ENCODE measurements around the gene PSMD13.
"Not testable (repeated sequence)": the region's sequence is repeated elsewhere in the genome, so short reads cannot be mapped to it uniquely, and the experiment has no call there.

PSMD13 gene

GRCh38 chr11:285021-285893 is 48.5 kb downstream of the PSMD13 start:
- H3K4me1 Mint-ChIP-seq = peaks cover 16% of the 10 kb centered on the region

DNA sequence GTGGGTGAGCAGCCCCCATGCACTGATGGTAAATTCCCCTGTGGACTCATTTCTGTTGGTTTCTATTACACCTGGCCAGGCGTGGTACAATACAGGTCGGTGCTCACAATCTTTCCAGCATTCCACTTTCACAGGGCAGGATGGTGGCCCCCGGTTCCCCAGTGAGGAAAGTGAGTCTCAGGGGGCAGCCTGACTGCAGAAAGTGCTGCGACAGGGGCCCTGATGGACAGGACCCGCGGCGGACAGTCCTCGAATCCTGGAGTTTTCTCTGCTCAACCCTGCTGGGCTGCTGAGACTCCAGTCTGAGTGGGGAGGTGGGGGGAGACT is 49.1 kb downstream of the PSMD13 start:
- H3K9me3 Mint-ChIP-seq = no peaks in the 10 kb centered on the region
- TF ChIP-seq CTCF (IDR thresholded peaks at IDR 0.05; ENCODE audit: unreplicated experiment in 3 of 3) = no peak
- peaks cover 14% of the 10 kb centered on the region for H3K27me3 Mint-ChIP-seq (ENCODE audit: low read depth)
- peaks cover 16% of the 10 kb centered on the region for H3K4me1 Mint-ChIP-seq
- no peaks in the 10 kb centered on the region for H3K36me3 Mint-ChIP-seq (ENCODE audit: low read depth)
- H3K4me3 Mint-ChIP-seq = peak overlapping the region; percentile 35 to 78 (median 38)
- peak overlapping the region; percentile 29 to 90 (median 81) for H3K27ac Mint-ChIP-seq

More at GRCh38 chr11:285021-285893, 48.5 kb downstream of the PSMD13 start:
- Mint-ChIP-seq H3K9me3 (no peaks in the 10 kb centered on the region), H3K4me3 (peak overlapping the region; percentile 17 to 56 (median 38)), H3K36me3 (ENCODE audit: low read depth) (no peaks in the 10 kb centered on the region), H3K27me3 (ENCODE audit: low read depth) (peaks cover 14% of the 10 kb centered on the region), H3K27ac (peak overlapping the region; percentile 29 to 90 (median 81))
- no peak for TF ChIP-seq CTCF (IDR thresholded peaks at IDR 0.05; ENCODE audit: unreplicated experiment in 3 of 3)

DNA sequence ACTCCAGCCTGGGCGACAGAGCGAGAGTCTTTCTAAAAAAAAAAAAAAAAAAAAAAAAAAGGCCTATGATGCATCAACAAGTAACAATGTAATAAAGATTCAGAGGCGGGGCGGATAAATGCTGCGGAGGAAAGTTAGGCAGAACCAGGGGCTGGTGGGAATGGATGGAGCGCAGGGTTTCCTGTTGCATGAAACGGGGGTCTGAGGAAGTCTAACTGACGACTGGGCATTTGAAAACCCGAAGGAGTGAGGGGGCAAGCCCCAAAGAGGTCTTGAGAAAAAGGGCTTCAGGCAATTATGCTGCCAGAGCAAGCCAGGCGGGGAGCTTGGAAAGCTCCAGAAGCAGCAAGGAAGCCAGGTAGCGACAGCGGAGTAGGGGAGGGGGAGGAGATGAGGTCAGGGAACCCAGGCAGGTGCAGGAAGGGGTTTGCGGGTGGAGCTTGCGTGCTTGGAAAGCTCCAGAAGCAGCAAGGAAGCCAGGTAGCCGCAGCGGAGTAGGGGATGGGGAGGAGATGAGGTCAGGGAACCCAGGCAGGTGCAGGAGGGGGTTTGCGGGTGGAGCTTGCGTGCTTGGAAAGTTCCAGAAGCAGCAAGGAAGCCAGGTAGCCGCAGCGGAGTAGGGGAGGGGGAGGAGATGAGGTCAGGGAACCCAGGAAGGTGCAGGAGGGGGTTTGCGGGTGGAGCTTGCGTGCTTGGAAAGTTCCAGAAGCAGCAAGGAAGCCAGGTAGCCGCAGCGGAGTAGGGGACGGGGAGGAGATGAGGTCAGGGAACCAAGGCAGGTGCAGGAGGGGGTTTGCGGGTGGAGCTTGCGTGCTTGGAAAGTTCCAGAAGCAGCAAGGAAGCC is 50.4 kb downstream of the PSMD13 start:
- Mint-ChIP-seq H3K27ac (peak overlapping the region; percentile 45 to 58 (median 50)), H3K4me1 (peaks cover 16% of the 10 kb centered on the region), H3K4me3 (peak overlapping the region; percentile 80 to 83 (median 82))
- not testable (repeated sequence) for H3K36me3 Mint-ChIP-seq (ENCODE audit: low read depth); H3K27me3 Mint-ChIP-seq (ENCODE audit: low read depth); H3K9me3 Mint-ChIP-seq

DNA sequence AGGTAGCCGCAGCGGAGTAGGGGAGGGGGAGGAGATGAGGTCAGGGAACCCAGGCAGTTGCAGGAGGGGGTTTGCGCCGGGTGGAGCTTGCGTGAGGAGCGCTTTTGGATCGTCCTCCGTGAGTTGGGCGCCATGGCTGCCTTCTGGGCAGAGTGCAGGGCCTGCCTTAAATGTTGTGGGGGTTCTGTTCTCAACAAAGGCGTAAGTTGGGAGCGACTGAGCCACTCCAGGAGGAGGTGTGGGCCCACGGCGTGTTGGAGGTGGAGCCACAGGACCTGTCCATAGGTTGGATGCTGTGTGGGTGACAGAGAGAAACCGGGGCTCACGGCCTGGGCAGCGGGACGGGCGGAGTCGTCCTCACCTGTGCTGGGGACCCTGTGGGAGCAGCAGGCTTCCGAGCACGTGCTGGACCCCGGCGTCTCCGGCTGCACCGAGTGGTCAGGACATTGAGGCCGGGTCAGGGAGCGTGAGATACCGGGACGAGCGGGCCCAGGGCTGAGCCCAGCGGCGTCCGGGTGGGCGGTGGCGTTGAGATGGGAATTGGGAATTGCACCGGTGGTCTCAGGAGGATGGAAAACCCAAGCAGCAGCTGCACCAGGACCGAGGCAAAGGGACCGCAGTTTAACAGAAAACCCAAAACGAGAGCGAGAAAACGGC is 51.2 kb downstream of the PSMD13 start:
- Mint-ChIP-seq H3K4me3 (peak overlapping the region; percentile 83 to 89 (median 87)), H3K36me3 (ENCODE audit: low read depth) (no peaks in the 10 kb centered on the region), H3K27me3 (ENCODE audit: low read depth) (peaks cover 6% of the 10 kb centered on the region), H3K9me3 (no peaks in the 10 kb centered on the region), H3K27ac (peak overlapping the region; percentile 29 to 71 (median 61)), H3K4me1 (peaks cover 12% of the 10 kb centered on the region)
- TF ChIP-seq CTCF (IDR thresholded peaks at IDR 0.05; ENCODE audit: unreplicated experiment in 3 of 3) = no peak

GRCh38 chr11:288478-289397 is 52.0 kb downstream of the PSMD13 start, which contains the start of gene PGGHG:
Gene PGGHG (plus strand): TSS chr11:289126. CDS start chr11:289817, 691 bp downstream.
- H3K27ac Mint-ChIP-seq = peak within 1 kb of the TSS; percentile 29 to 71 (median 61)
- H3K36me3 Mint-ChIP-seq (ENCODE audit: low read depth) = no peaks in the 10 kb centered on the region
- H3K9me3 Mint-ChIP-seq = no peaks in the 10 kb centered on the region
- peaks cover 5% of the 10 kb centered on the region for H3K27me3 Mint-ChIP-seq (ENCODE audit: low read depth)
- TF ChIP-seq CTCF (IDR thresholded peaks at IDR 0.05; ENCODE audit: unreplicated experiment in 3 of 3) = no peak
- H3K4me1 Mint-ChIP-seq = peaks cover 7% of the 10 kb centered on the region
- H3K4me3 Mint-ChIP-seq = peak within 1 kb of the TSS; percentile 83 to 89 (median 87)

Measured in nephron (organoid).